Stimulated activated naive CD8-positive, alpha-beta T cell treated with anti-CD3 and anti-CD28 coated beads, Interleukin-15, Interleukin-2, amounts not matched to agents 100 ng/mL and 50 ng/mL, for 24 hours (primary cell): Measurements from ENCODE around the gene TLE3.

Experiments used
- H3K27ac Mint-ChIP-seq: one replicate; pipeline ENCODE4 v1.8.0; 2021; ENCODE audit warnings: mild to moderate bottlenecking, mixed read lengths
- H3K27me3 Mint-ChIP-seq: one replicate; pipeline ENCODE4 v1.8.0; 2021; ENCODE audit warnings: mixed read lengths
- H3K36me3 Mint-ChIP-seq: one replicate; pipeline ENCODE4 v1.8.0; 2021; ENCODE audit warnings: low read depth, mixed read lengths
- H3K4me1 Mint-ChIP-seq: one replicate; pipeline ENCODE4 v1.8.0; 2021; ENCODE audit warnings: low read depth, mixed read lengths
- H3K4me3 Mint-ChIP-seq: one replicate; pipeline ENCODE4 v1.8.0; 2021; ENCODE audit warnings: mild to moderate bottlenecking, mixed read lengths
- H3K9me3 Mint-ChIP-seq: one replicate; pipeline ENCODE4 v1.8.0; 2021; ENCODE audit warnings: mixed read lengths

TLE3 gene

DNA sequence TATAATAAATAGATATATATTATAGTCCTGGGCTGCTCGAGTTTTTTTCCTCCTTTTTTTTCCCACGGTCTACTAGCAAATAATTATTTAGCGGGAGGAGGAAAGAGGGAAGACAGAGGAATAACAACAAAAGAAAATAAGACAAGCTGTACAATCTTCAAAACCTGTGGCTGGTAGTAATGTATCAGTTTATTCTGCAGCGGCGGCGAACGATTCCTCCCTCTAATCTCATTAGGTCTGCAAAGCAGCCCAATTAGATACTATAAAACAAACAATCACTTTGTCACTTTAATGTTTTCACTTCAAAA lies 390 bp upstream of the TLE3 start:
- peaks cover 56% of the 10 kb centered on the region for H3K4me1 Mint-ChIP-seq
- peaks cover 18% of the 10 kb centered on the region for H3K36me3 Mint-ChIP-seq
- peak overlapping the region; percentile 89 for H3K4me3 Mint-ChIP-seq
- peaks cover 18% of the 10 kb centered on the region for H3K27me3 Mint-ChIP-seq
- H3K9me3 Mint-ChIP-seq, result no peaks in the 10 kb centered on the region
- peak overlapping the region; percentile 93 for H3K27ac Mint-ChIP-seq

GRCh38 chr15:70097063-70097320 lies 725 bp downstream of the TLE3 start:
- Mint-ChIP-seq H3K4me1 (peaks cover 62% of the 10 kb centered on the region), H3K4me3 (peak overlapping the region; percentile 89), H3K9me3 (no peaks in the 10 kb centered on the region), H3K36me3 (peaks cover 29% of the 10 kb centered on the region), H3K27me3 (peaks cover 7% of the 10 kb centered on the region), H3K27ac (no peak overlapping the region)

DNA sequence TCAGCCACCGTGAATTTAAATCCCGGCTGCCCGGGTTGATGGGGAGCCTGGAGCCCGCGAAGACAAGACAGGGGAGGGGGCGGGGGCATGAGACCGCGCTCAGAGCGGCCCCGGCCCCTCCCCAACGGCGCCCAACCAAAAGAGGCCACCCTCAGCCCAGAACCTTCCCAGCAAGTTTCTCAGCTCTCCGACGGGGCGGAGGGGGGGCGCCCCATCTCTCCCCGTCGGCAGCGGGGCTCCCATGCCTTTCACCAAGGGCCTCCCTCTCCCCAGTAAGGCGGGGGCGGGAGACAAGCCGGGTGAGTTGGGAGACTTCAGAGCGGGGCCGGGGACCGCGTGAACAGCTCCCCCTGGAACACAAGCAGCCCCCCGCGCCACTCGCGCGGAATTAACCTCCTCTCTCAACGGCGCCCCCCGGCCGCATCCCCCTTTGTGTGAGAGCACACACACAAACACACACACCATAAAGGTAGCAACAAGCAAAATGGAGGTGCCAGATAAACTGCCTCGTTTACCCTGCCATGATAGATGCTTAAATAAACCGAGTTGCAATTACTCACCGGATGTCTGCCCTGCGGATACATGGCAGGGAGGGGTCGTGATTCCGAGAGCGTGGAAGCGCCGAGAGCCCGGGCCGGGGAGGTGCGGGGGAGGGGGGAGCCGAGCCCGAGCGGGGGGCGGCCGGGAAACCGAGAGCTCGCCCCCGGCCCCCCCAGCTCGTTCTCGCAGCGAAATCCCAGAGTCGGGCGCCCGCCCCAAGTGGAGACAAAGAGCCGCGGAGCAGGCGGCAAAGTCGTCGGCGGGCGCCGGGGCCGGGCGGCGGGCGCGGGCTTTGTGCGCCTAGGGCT lies 1.3 kb downstream of the TLE3 start:
- H3K27ac Mint-ChIP-seq, result peak overlapping the region; percentile 91
- peaks cover 68% of the 10 kb centered on the region for H3K4me1 Mint-ChIP-seq
- H3K4me3 Mint-ChIP-seq, result peak overlapping the region; percentile 99
- peaks cover 5% of the 10 kb centered on the region for H3K27me3 Mint-ChIP-seq
- no peaks in the 10 kb centered on the region for H3K9me3 Mint-ChIP-seq
- H3K36me3 Mint-ChIP-seq, result peaks cover 34% of the 10 kb centered on the region

- Mint-ChIP-seq H3K27me3 (peaks cover 2% of the 10 kb centered on the region), H3K4me3 (peak overlapping the region; percentile 99), H3K9me3 (no peaks in the 10 kb centered on the region), H3K4me1 (peaks cover 71% of the 10 kb centered on the region), H3K36me3 (peaks cover 43% of the 10 kb centered on the region), H3K27ac (peak overlapping the region; percentile 91)
Observed at GRCh38 chr15:70095408-70096214, 2.1 kb downstream of the TLE3 start.

DNA sequence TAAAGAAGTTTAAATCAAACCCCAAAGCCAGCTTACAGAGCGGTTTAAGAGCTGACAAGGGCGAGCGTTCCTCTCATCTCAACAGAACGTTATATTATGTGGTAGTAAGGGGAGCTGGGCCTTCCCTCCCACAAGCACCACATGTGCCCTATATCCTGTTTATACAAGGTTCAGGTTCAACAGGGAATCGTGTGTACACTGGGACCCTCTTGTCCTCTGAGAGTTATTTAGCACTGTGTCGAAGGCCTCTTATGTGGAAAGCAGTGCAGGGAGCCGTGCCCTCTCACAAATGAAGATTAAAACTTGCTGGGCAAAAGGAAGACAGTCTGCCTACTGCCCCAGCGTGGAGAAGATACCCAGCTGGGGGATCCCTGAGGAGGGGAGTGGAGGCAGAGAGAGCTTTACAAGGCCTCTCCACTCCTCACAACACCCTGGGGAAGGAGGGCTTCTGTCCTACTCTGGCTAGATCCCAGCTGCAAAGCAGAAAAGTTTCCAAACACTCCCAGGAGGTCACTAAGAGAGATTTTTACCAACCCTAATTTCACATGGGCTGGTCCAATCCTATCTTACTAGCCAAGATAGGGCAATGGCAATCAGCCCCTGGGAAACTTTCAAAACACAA lies 2.9 kb downstream of the TLE3 start:
- H3K4me3 Mint-ChIP-seq, result peak overlapping the region; percentile 99
- peak overlapping the region; percentile 37 for H3K27ac Mint-ChIP-seq
- peaks cover 71% of the 10 kb centered on the region for H3K4me1 Mint-ChIP-seq
- H3K27me3 Mint-ChIP-seq, result no peaks in the 10 kb centered on the region
- H3K36me3 Mint-ChIP-seq, result peaks cover 51% of the 10 kb centered on the region
- H3K9me3 Mint-ChIP-seq, result no peaks in the 10 kb centered on the region

GRCh38 chr15:70093481-70094319 lies 4.0 kb downstream of the TLE3 start:
- H3K27ac Mint-ChIP-seq, result no peak overlapping the region
- no peaks in the 10 kb centered on the region for H3K27me3 Mint-ChIP-seq
- no peaks in the 10 kb centered on the region for H3K9me3 Mint-ChIP-seq
- peaks cover 76% of the 10 kb centered on the region for H3K4me1 Mint-ChIP-seq
- peak overlapping the region; percentile 99 for H3K4me3 Mint-ChIP-seq
- H3K36me3 Mint-ChIP-seq, result peaks cover 60% of the 10 kb centered on the region

DNA sequence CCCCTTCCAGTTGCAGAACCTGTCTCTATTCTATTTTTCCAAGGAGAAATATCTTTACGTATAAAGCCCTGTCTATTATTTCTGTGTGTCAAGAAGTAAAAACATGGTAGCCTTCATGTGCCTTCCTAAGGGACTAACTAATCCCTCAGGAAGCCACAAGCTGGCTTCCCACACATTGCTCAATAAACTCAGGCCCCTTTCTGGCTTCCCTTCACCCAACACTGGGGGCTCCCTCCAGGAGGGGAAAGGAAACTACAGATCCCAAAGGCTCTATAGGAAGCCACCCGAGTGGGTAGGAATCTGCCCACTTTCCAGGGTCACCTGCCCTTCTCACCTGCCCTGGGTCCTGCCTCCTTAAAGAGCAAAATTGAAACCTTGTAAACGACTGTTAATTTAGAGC lies 4.6 kb downstream of the TLE3 start:
- Mint-ChIP-seq H3K9me3 (no peaks in the 10 kb centered on the region), H3K4me1 (peaks cover 76% of the 10 kb centered on the region), H3K27ac (no peak overlapping the region), H3K4me3 (peak overlapping the region; percentile 5), H3K27me3 (no peaks in the 10 kb centered on the region), H3K36me3 (peaks cover 66% of the 10 kb centered on the region)

GRCh38 chr15:70092464-70093027 lies 5.2 kb downstream of the TLE3 start:
- Mint-ChIP-seq H3K27ac (no peak overlapping the region), H3K36me3 (peaks cover 69% of the 10 kb centered on the region), H3K4me1 (peaks cover 74% of the 10 kb centered on the region), H3K4me3 (peak overlapping the region; percentile 11), H3K27me3 (no peaks in the 10 kb centered on the region), H3K9me3 (no peaks in the 10 kb centered on the region)

DNA sequence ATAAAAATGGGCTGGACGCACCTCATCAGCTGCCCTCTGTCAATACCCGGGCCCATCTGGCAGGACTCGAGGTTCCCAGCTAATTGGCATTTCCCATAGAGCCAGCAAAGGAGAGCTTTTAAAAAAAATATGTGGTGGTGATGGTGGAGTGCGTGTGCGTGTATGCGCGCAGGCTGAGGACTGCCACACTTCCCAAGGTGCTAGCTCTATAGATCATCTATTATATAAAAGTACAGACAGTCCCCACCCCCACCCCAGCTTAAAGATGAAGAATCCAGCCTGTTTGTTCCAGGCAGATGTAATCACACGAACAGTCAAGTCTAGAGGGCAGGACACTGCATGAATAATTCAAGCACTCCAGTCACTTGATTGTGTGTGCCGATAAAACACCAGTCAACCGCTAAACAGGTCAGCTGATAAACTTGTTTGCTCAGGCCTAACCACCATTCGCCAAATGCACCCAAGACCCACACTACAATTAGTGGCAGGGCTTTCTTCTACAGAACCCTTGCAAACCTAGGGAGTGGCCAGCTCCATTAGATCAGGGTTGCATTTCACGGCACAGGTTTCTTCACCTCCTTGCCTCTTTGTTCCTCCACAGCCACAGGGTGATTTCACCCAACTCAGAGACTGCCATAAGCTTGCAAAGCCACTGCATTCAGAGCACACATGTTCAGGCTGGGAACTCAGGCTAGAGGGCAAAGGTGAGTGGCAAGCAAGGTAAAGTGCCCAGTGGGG lies 5.8 kb downstream of the TLE3 start:
- H3K4me1 Mint-ChIP-seq, result peaks cover 79% of the 10 kb centered on the region

GRCh38 chr15:70090436-70091296 lies 7.1 kb downstream of the TLE3 start:
- Mint-ChIP-seq H3K36me3 (peaks cover 86% of the 10 kb centered on the region), H3K27me3 (no peaks in the 10 kb centered on the region), H3K27ac (no peak overlapping the region), H3K4me1 (peaks cover 91% of the 10 kb centered on the region), H3K9me3 (no peaks in the 10 kb centered on the region), H3K4me3 (no peak overlapping the region)

More for the DNA sequence above, 5.8 kb downstream of the TLE3 start:
- no peak overlapping the region for H3K4me3 Mint-ChIP-seq
- H3K27ac Mint-ChIP-seq, result no peak overlapping the region
- no peaks in the 10 kb centered on the region for H3K27me3 Mint-ChIP-seq
- peaks cover 76% of the 10 kb centered on the region for H3K36me3 Mint-ChIP-seq
- H3K9me3 Mint-ChIP-seq, result no peaks in the 10 kb centered on the region

GRCh38 chr15:70089692-70089971 lies 8.1 kb downstream of the TLE3 start:
- Mint-ChIP-seq H3K27ac (no peak overlapping the region), H3K4me1 (peaks cover 96% of the 10 kb centered on the region), H3K36me3 (peaks cover 90% of the 10 kb centered on the region), H3K4me3 (no peak overlapping the region), H3K27me3 (no peaks in the 10 kb centered on the region), H3K9me3 (no peaks in the 10 kb centered on the region)

DNA sequence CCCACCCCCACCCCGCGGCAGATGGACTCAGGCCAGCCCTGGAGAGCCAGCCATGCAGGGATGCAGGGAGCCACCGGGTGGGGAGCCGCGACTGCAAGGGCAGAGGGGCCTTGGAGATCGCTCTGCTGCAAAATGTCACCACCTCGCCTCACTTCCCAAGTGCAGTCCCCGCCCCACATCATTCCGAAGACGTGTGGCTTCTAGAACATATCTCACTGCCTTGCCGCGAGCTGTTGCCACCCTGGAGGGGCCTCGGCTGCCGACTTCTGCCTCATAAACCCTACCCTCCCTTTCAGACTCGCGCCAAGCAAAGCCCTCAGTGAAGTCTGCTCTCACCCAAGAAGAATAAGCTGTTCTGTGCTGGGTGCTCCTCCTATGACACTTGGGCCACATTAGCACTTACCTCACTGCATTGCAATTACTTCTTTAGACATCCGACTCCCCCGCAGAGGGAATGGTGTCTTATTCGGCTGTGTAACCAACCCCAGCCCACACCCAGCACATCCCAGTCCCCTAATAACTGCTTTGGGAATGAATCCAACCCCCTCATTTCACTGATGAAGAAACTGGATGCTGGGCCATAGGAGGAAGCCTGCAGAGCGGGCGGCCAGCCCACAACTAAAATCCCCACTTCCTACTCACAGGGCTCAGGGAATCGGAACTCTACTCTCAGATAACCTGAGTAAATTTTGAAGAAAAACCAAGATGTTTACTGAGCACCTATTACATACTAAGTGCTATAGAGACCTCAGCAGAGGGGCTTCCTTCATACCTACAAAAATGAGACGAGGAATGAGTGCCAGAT lies 8.6 kb downstream of the TLE3 start:
- Mint-ChIP-seq H3K36me3 (peaks cover 90% of the 10 kb centered on the region), H3K4me3 (no peak overlapping the region)

GRCh38 chr15:70088455-70088854 lies 9.3 kb downstream of the TLE3 start:
- H3K9me3 Mint-ChIP-seq, result no peaks in the 10 kb centered on the region

More for the DNA sequence above, 8.6 kb downstream of the TLE3 start:
- Mint-ChIP-seq H3K27me3 (no peaks in the 10 kb centered on the region), H3K4me1 (peaks cover 96% of the 10 kb centered on the region), H3K9me3 (no peaks in the 10 kb centered on the region), H3K27ac (no peak overlapping the region)

More at GRCh38 chr15:70088455-70088854, 9.3 kb downstream of the TLE3 start:
- Mint-ChIP-seq H3K4me3 (no peak overlapping the region), H3K36me3 (peaks cover 91% of the 10 kb centered on the region), H3K27ac (no peak overlapping the region), H3K27me3 (no peaks in the 10 kb centered on the region), H3K4me1 (peaks cover 96% of the 10 kb centered on the region)
